ENCODE results near the gene PIGK.

GRCh38 chr1:77170687-77171086 is 48.5 kb downstream of the PIGK start:
- TF ChIP-seq CTCF (conservative IDR thresholded peaks at IDR 0.05) (no peak), EZH2 (IDR thresholded peaks at IDR 0.05; ENCODE audit: low read depth) (no peak)
